ENCODE data around the gene WDR27.

Gene WDR27

GRCh38 chr6:169663468-169663867, 38.4 kb downstream of the WDR27 start:
- DNase-seq (ENCODE audit: insufficient read length, low spot score) (no peak), FAIRE-seq (no peak)
- no peak for TF ChIP-seq POLR2A (IDR thresholded peaks at IDR 0.05; ENCODE audit: low read depth, low read length)

- TF ChIP-seq POLR2A (IDR thresholded peaks at IDR 0.05; ENCODE audit: low read depth, low read length) = no peak
- DNase-seq (ENCODE audit: insufficient read length, low spot score) (no peak), FAIRE-seq (no peak)
Measured at GRCh38 chr6:169661391-169661756, 40.5 kb downstream of the WDR27 start.

GRCh38 chr6:169660751-169661390, 41.0 kb downstream of the WDR27 start:
- no peak for TF ChIP-seq POLR2A (IDR thresholded peaks at IDR 0.05; ENCODE audit: low read depth, low read length)
- DNase-seq (ENCODE audit: insufficient read length, low spot score) (no peak), FAIRE-seq (no peak)

- TF ChIP-seq POLR2A (IDR thresholded peaks at IDR 0.05; ENCODE audit: low read depth, low read length) = no peak
- DNase-seq (ENCODE audit: insufficient read length, low spot score) (no peak), FAIRE-seq (no peak)
Measured at GRCh38 chr6:169659820-169660610, 41.8 kb downstream of the WDR27 start.

DNA sequence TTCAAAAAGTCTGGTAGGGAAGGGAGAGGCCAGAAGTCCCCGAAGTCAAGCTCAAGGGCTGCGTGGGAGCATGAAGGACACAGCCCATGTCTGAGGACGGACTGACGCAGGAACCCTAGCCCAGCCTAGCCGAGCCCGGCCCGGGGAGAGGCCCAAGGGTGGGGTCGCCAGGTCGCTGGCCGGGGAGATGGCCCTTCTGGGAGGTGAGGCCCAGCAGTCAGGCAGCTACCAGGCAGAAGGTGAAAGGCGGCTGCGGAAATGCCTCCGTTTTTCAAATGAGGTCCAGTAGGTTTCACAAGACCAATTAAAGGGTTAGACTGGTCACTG, 44.6 kb downstream of the WDR27 start:
- no peak for DNase-seq (ENCODE audit: insufficient read length, low spot score)
- TF ChIP-seq POLR2A (IDR thresholded peaks at IDR 0.05; ENCODE audit: low read depth, low read length) = no peak
- no peak for FAIRE-seq

DNA sequence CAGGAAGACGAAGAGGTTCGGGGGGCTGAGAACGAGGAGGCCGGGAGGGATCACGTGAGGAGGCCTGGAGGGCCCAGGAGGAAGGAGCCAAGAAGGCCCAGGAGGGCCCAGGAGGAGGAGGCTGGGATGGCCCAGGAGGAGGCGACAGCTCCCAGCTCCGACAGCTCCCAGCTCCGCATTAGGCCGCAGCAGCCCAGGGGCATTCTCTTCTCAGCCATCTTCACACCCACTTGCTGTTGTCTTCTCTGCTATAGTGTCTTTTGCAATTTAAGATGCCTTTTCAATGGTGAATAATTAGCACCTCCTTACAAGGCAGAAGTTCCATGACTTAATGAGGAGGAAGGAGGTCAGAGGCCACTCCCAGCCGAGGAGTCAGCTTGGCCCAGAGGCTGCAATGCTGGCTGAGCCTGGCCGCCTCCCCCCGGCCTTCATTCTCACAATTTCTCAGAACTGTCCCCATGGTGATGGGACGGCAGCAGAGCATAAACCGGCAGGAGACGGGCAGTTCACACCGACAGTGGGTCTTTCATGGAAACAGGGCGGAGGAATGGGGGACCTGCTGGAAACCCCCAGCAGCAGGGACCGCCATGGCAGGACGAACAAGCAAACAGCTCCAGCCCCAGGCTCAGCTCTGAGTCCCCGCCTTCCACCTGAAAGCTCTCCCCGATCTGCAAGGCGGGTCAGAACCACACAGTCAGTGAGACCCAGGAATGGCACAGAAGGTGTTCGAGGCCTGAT, 45.1 kb downstream of the WDR27 start:
- FAIRE-seq (no peak), DNase-seq (ENCODE audit: insufficient read length, low spot score) (no peak)
- TF ChIP-seq POLR2A (IDR thresholded peaks at IDR 0.05; ENCODE audit: low read depth, low read length) = no peak

DNA sequence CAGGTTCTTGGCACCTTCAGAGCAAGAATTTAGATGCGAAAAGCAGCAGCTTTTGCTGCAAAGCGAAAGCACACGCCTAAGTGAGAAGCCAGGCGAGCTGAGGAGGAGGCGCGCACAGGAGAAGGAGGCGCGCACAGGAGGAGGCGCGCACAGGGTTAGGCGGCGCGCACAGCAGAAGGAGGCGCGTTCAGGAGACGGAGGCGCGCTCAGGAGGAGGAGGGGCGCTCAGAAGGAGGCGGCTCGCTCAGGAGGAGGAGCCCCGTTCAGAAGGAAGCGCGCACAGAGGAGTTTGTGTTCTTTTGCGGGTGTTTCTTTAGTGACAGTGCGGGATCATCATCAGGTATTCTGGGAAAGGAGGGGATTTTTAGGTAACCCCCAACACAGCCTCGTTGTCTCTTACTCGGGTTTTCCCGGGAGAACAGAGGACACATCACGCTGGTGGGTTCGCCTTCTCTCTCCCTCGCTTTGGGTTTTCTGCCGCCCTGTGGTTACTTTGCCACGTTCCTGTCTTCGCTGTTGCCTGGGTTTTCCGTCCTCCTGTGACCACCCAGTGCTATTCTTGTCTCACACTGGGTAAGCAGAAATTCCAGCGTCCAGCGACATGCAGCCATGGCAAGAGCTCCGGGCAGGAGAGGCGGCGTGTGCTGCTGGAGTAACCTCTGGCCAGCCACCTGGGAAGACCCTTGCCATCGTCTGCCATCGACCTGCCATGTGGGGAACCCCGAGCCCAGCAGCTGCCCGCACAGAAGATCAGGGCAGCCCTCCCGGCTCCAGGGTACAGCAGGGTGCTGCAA, 47.0 kb downstream of the WDR27 start:
- TF ChIP-seq POLR2A (IDR thresholded peaks at IDR 0.05; ENCODE audit: low read depth, low read length) = 0 out of 2 replicates have a peak, but pooled peaks have one; percentile 3
- DNase-seq (ENCODE audit: insufficient read length, low spot score) (peak; percentile 33), FAIRE-seq (no peak)

DNA sequence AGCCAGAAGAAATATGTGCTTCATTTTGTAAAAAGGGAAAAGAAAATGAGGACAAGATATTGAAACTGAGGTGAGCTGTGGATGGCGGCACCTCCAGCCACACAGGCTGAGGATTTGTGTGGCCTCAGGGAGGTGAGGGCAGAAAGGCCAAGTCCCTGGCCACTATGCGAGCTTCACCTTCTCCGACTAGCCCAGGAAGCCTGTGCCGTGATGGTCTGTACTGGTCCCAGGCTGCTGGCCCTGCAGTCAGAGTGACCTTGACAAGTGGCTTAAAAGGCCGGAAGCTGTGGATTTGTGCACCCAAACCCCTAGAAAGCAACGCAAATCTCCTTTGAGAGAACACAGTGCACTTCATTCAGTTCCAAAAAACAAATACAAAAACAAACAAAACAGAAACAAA, 48.1 kb downstream of the WDR27 start:
- no peak for TF ChIP-seq POLR2A (IDR thresholded peaks at IDR 0.05; ENCODE audit: low read depth, low read length)
- DNase-seq (ENCODE audit: insufficient read length, low spot score) (no peak), FAIRE-seq (no peak)

- FAIRE-seq (no peak), DNase-seq (ENCODE audit: insufficient read length, low spot score) (no peak)
- TF ChIP-seq POLR2A (IDR thresholded peaks at IDR 0.05; ENCODE audit: low read depth, low read length) = no peak
Measured at GRCh38 chr6:169652896-169653295, 48.9 kb downstream of the WDR27 start.

DNA sequence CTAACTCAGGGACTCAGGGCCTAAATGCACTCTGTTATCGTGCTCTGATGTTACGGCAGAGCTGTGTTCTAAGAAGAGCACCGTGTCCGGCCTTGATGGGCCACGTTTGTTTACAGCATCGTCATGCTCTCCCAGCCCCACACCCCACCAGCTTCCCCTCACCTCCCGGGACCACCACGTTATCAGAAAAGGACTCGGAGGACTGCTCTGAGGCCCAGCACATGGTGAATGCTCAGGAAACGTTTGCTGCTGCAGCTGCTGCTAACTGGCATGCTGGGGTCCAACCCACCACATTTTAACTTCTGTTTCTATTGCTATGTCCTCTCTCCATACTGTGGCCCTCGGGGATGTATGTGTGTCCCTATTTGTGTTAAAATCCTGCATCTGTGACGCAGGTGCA, 50.3 kb downstream of the WDR27 start:
- DNase-seq (ENCODE audit: insufficient read length, low spot score) (no peak), FAIRE-seq (no peak)
- no peak for TF ChIP-seq POLR2A (IDR thresholded peaks at IDR 0.05; ENCODE audit: low read depth, low read length)

- no peak for FAIRE-seq
- no peak for TF ChIP-seq POLR2A (IDR thresholded peaks at IDR 0.05; ENCODE audit: low read depth, low read length)
Measured at GRCh38 chr6:169650959-169651292, 50.9 kb downstream of the WDR27 start.

DNA sequence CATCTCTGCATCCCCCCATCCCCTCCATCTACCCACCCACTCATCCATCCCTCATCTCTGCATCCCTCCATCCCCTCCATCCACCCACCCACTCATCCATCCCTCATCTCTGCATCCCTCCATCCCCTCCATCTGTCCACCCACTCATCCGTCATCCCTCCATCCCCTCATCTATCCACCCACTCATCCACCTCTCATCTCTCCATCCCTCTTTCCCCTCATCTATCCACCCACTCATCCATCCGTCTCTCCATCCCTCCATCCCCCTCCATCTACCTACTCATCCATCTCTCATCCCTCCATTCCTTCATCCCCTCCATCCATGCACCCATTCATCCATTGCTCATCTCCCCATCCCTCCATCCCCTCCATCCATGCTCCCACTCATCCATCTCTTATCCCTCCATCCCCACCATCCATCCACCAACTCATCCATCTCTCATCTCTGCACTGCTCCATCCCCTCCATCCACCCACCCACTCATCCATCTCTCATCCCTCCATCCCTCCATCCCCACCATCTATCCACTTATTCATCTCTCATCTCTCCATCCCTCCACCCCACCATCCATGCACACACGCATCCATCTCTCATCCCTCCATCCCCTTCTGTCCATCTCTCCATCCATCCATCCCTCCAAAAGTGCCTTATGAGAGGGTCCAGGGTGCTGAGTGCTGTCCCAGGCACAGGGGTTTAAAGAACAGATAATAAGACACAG, 51.4 kb downstream of the WDR27 start:
- no peak for TF ChIP-seq POLR2A (IDR thresholded peaks at IDR 0.05; ENCODE audit: low read depth, low read length)
- FAIRE-seq = no peak

More at GRCh38 chr6:169650959-169651292, 50.9 kb downstream of the WDR27 start:
- no peak for DNase-seq (ENCODE audit: insufficient read length, low spot score)

GRCh38 chr6:169648617-169649016, 53.2 kb downstream of the WDR27 start:
- no peak for TF ChIP-seq POLR2A (IDR thresholded peaks at IDR 0.05; ENCODE audit: low read depth, low read length)
- FAIRE-seq (no peak), DNase-seq (ENCODE audit: insufficient read length, low spot score) (no peak)

More for the DNA sequence above, 51.4 kb downstream of the WDR27 start:
- DNase-seq (ENCODE audit: insufficient read length, low spot score) = no peak
